NCI-H446 treated with DMSO at 0.1 percent for 48 hours (cell line): ENCODE measurements around the gene PRDM8.
"Not testable (repeated sequence)": the region's sequence is repeated elsewhere in the genome, so short reads cannot be mapped to it uniquely, and the experiment has no call there.

Source experiments
- DNase-seq: peaks from one replicate; lab custom pipeline; 2025; lab: John Stamatoyannopoulos, UW

PRDM8 gene

GRCh38 chr4:80229590-80229989 is 32.3 kb downstream of the PRDM8 start:
- no peak for DNase-seq

- DNase-seq: no peak
These were observed 33.9 kb downstream of the PRDM8 start for GRCh38 chr4:80231180-80231579.

DNA sequence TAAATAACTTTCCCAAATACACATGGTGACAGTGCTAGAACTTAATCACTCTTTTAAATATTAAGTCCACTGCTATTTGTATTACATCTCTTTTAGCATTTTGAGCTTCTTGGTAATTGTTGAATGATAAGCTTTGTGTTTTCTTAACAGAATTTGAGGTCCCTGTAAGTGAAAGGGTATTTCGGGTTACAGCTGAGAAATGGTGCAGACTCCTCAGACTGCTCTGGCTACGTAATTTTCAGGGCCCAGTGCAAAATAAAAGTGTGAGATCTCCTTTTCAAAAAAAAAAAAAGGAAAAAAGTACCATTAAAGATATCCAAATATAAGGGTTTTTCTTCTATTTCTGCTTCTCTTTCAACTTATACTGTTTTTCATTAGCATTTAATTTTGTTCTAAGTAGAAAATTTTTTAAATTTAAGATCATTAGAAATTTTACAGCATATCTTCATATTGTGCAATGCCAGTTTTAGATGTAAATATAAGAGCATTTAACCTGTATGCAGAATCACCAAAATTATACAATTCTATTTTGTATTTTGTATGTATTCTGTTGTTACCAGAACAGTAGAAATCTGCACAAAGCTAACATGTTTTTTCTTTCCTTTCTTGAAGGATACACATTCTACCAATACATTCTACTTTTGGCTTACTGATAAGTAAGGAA is 35.5 kb downstream of the PRDM8 start:
- no peak for DNase-seq

GRCh38 chr4:80233390-80233789 is 36.1 kb downstream of the PRDM8 start:
- DNase-seq: no peak

- DNase-seq: no peak
These were observed 38.1 kb downstream of the PRDM8 start for GRCh38 chr4:80235451-80235850.

GRCh38 chr4:80237992-80238391 is 40.7 kb downstream of the PRDM8 start:
- no peak for DNase-seq

DNA sequence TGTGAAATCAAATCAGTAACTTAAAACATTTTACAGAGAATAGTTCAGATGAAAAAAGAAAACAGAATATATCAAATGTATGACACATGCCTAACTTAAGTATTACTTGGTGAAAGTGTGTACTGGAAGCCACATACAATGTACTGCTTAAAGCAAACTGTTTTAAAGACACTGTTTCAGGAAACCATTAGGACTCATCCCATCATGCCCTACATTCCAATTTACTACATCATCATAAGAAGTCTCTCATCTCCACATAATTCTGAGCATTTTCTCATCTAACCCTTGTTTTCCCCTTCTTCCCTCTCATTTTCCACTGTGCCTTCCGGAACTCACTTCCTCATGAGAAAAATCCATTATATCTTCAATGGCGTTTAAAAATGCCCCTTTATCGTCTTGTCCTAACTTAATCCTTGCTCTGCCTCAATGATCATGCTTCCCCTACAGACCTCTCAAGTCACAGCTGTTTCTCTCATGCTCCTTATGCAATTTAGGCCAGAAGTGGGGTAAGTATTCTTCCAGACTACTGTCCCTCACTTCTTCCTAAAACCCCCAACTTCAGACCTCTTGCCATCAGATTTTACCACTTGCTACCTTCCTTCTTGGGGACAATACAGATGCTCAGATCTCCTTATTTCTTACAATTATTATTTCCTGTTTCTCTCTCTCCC is 42.3 kb downstream of the PRDM8 start:
- DNase-seq: no peak

GRCh38 chr4:80240976-80241375 is 43.7 kb downstream of the PRDM8 start:
- DNase-seq: no peak

- DNase-seq: no peak
These were observed 46.1 kb downstream of the PRDM8 start for GRCh38 chr4:80243274-80244018.

GRCh38 chr4:80247484-80247883 is 50.2 kb downstream of the PRDM8 start:
- not testable (repeated sequence) for DNase-seq

DNA sequence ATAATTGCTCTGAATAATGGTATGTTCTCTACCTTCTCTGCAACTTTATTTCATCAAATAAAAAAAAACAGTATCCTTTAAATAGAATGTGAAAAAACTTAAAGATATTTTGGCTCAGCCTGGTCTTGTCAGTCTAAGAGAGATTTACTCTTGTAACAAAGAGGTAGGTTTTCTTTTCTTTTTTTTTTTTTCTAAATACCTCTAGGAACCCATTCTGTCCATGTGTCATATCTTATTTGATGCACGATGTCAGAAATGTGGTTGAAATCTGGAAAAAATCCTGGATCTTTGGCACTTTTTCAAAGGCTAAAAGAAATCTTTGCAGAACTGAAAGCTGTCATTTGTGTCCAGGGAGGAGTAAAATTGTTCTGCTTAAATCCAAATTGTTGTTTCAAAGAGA is 51.8 kb downstream of the PRDM8 start:
- no peak for DNase-seq

- no peak for DNase-seq
These were observed 55.1 kb downstream of the PRDM8 start for GRCh38 chr4:80252427-80252826.

GRCh38 chr4:80252953-80253352 is 55.6 kb downstream of the PRDM8 start:
- DNase-seq: no peak

DNA sequence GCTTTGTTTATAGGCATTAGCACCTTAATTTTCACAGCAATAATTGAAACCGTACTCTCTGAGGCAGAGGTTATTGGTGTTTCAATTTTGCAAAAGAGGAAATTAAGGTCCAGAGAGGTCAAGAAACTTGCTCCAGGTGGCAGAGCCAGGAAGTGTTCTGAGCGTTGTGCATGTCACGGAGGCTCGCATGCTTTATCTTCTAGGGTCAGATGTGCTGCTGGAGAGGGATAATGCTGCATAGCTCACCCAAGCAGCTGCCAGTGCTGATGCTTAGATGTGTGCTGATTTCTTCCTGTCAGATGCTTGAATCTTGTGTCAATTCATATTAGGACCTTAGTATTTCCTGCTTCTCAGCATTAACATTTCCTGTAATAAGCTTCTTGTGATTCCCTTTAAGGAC is 56.2 kb downstream of the PRDM8 start:
- no peak for DNase-seq
